Endothelial cell (in vitro differentiated cells): Measurements from ENCODE around the gene SLCO3A1. TPM values are rescaled to one million over a fixed set of nuclear protein-coding genes. Genes with fewer than 3 reads are reported as not detected.
"Not testable (repeated sequence)": the region's sequence is repeated elsewhere in the genome, so short reads cannot be mapped to it uniquely, and the experiment has no call there.

Experiments
- DNase-seq: peaks from one replicate; pipeline ENCODE4 v3.0.0; 2021; ENCODE audit warnings: low spot score
- H3K27ac Mint-ChIP-seq: one replicate; pipeline ENCODE4 v1.8.0; 2021; ENCODE audit warnings: mixed read lengths, inconsistent platforms; ENCODE audit not compliant: unreplicated experiment
- H3K27me3 Mint-ChIP-seq: one replicate; pipeline ENCODE4 v1.8.0; 2021; ENCODE audit warnings: mild to moderate bottlenecking, moderate library complexity, mixed read lengths, inconsistent platforms; ENCODE audit not compliant: unreplicated experiment
- H3K36me3 Mint-ChIP-seq: one replicate; pipeline ENCODE4 v1.8.0; 2021; ENCODE audit warnings: mild to moderate bottlenecking, low read depth, mixed read lengths, inconsistent platforms; ENCODE audit not compliant: unreplicated experiment
- H3K4me1 Mint-ChIP-seq: one replicate; pipeline ENCODE4 v1.8.0; 2021; ENCODE audit warnings: mild to moderate bottlenecking, mixed read lengths, inconsistent platforms; ENCODE audit not compliant: unreplicated experiment
- H3K4me3 Mint-ChIP-seq: one replicate; pipeline ENCODE4 v1.8.0; 2021; ENCODE audit warnings: mild to moderate bottlenecking, mixed read lengths, inconsistent platforms; ENCODE audit not compliant: unreplicated experiment
- H3K9me3 Mint-ChIP-seq: one replicate; pipeline ENCODE4 v1.8.0; 2021; ENCODE audit warnings: mixed read lengths, inconsistent platforms; ENCODE audit not compliant: unreplicated experiment
- CTCF ChIP-seq: fragments of 200-600 bp; sonication (generic); IDR thresholded peaks from one replicate; pipeline ENCODE4 v1.5.0; 2021; ENCODE audit warnings: antibody characterized with exemption; ENCODE audit not compliant: unreplicated experiment
- total RNA-seq: library from RNA; stranded (reverse); fragmentation: NEBNext Ultra II Directional; extraction: Animal tissue kit (Norgen Biotek cat#: 25700); gene quantifications from one replicate; pipeline ENCODE4 v1.2.1, GENCODE V29; 2021; ENCODE audit not compliant: unreplicated experiment

The SLCO3A1 gene
- total RNA-seq, 1 donor from 2014 or later = 30.9 TPM

- peaks cover 6% of the 10 kb centered on the region for H3K4me1 Mint-ChIP-seq
- no peak overlapping the region for H3K4me3 Mint-ChIP-seq
- no peaks in the 10 kb centered on the region for H3K9me3 Mint-ChIP-seq
- no peak for DNase-seq
- no peak overlapping the region for H3K27ac Mint-ChIP-seq
- H3K27me3 Mint-ChIP-seq = peaks cover 7% of the 10 kb centered on the region
- no peak for TF ChIP-seq CTCF
- no peaks in the 10 kb centered on the region for H3K36me3 Mint-ChIP-seq
Measured at GRCh38 chr15:92061511-92062195, 208.1 kb downstream of the SLCO3A1 start.

GRCh38 chr15:92062505-92062904, 209.0 kb downstream of the SLCO3A1 start:
- DNase-seq = no peak
- Mint-ChIP-seq H3K27ac (no peak overlapping the region), H3K27me3 (peaks cover 6% of the 10 kb centered on the region), H3K4me1 (peaks cover 5% of the 10 kb centered on the region), H3K4me3 (no peak overlapping the region), H3K36me3 (no peaks in the 10 kb centered on the region), H3K9me3 (no peaks in the 10 kb centered on the region)
- TF ChIP-seq CTCF = no peak

GRCh38 chr15:92068121-92068520, 214.6 kb downstream of the SLCO3A1 start:
- no peaks in the 10 kb centered on the region for H3K36me3 Mint-ChIP-seq

GRCh38 chr15:92069308-92070250, 216.1 kb downstream of the SLCO3A1 start:
- H3K27me3 Mint-ChIP-seq = peaks cover 2% of the 10 kb centered on the region
- H3K4me1 Mint-ChIP-seq = peaks cover 4% of the 10 kb centered on the region
- TF ChIP-seq CTCF = no peak
- no peaks in the 10 kb centered on the region for H3K36me3 Mint-ChIP-seq
- H3K9me3 Mint-ChIP-seq = no peaks in the 10 kb centered on the region
- DNase-seq = no peak
- H3K4me3 Mint-ChIP-seq = no peak overlapping the region
- H3K27ac Mint-ChIP-seq = peak overlapping the region; percentile 37

More at GRCh38 chr15:92068121-92068520, 214.6 kb downstream of the SLCO3A1 start:
- no peak for TF ChIP-seq CTCF
- Mint-ChIP-seq H3K27ac (no peak overlapping the region), H3K9me3 (no peaks in the 10 kb centered on the region), H3K4me3 (no peak overlapping the region), H3K27me3 (peaks cover 2% of the 10 kb centered on the region), H3K4me1 (no peaks in the 10 kb centered on the region)
- DNase-seq = no peak

- H3K4me1 Mint-ChIP-seq, H3K9me3 Mint-ChIP-seq, H3K27me3 Mint-ChIP-seq, H3K4me3 Mint-ChIP-seq, DNase-seq, H3K36me3 Mint-ChIP-seq, H3K27ac Mint-ChIP-seq: not testable (repeated sequence)
Measured at GRCh38 chr15:92070251-92070650, 216.7 kb downstream of the SLCO3A1 start.
